WTC11 (cell line): ENCODE results near the gene HDGFL2. TPM values are rescaled to one million over a fixed set of nuclear protein-coding genes. Genes with fewer than 3 reads are reported as not detected.

ENCODE experiments used
- ATAC-seq: fragments of 200-7000 bp; cut with Tn5 transposase; 2 replicates; pipeline ENCODE4 v1.10.0; 2021; ENCODE audit warnings: mild to moderate bottlenecking, moderate library complexity
- CTCF ChIA-PET: fragments of 300-600 bp; sonication (Branson Sonifier 250); formaldehyde crosslinking; loops from one replicate; lab custom pipeline; 2021; ENCODE audit warnings: antibody characterized with exemption; lab: Charles Lee
- POLR2A ChIA-PET: fragments of 350-600 bp; sonication (Branson Sonifier 250); formaldehyde crosslinking; loops from one replicate; lab custom pipeline; 2021; ENCODE audit warnings: antibody characterized with exemption; lab: Charles Lee
- DNase-seq: peaks from one replicate; pipeline ENCODE4 v3.0.0; 2021; ENCODE audit warnings: low spot score
- H3K27ac Mint-ChIP-seq: 2 replicates; pipeline ENCODE4 v1.8.0; 2021; ENCODE audit warnings: mixed read lengths
- H3K27me3 Mint-ChIP-seq: 2 replicates; pipeline ENCODE4 v1.8.0; 2021; ENCODE audit warnings: low read depth, mild to moderate bottlenecking, moderate library complexity, mixed read lengths
- H3K36me3 Mint-ChIP-seq: 2 replicates; pipeline ENCODE4 v1.8.0; 2021; ENCODE audit warnings: mixed read lengths
- H3K4me1 Mint-ChIP-seq: 2 replicates; pipeline ENCODE4 v1.8.0; 2022; ENCODE audit warnings: mixed read lengths
- H3K4me3 Mint-ChIP-seq: 2 replicates; pipeline ENCODE4 v1.8.0; 2021; ENCODE audit warnings: mild to moderate bottlenecking, moderate library complexity, mixed read lengths
- H3K9me3 Mint-ChIP-seq: 2 replicates; pipeline ENCODE4 v1.8.0; 2021; ENCODE audit warnings: mixed read lengths
- AR ChIP-seq: fragments of 250-450 bp; sonication (Bioruptor Pico); IDR thresholded peaks from 2 replicates; pipeline ENCODE4 v1.9.0; 2021; ENCODE audit warnings: mild to moderate bottlenecking
- ATF6 ChIP-seq: sonication (generic); formaldehyde crosslinking; IDR thresholded peaks from 2 replicates; pipeline ENCODE4 v1.8.1; 2023; ENCODE audit warnings: mild to moderate bottlenecking, missing genetic modification reagents
- GTF2I ChIP-seq: fragments of 250-450 bp; sonication (Bioruptor Pico); conservative IDR thresholded peaks from 2 replicates; pipeline ENCODE4 v1.4.0; 2021; ENCODE audit warnings: mild to moderate bottlenecking
- IRF2 ChIP-seq: sonication (generic); formaldehyde crosslinking; IDR thresholded peaks from 2 replicates; pipeline ENCODE4 v1.8.0; 2022; ENCODE audit warnings: low read depth, missing genetic modification reagents, borderline replicate concordance
- KAT7 ChIP-seq: sonication (generic); formaldehyde crosslinking; IDR thresholded peaks from 2 replicates; pipeline ENCODE4 v1.8.1; 2023; ENCODE audit warnings: missing genetic modification reagents, mild to moderate bottlenecking, borderline replicate concordance
- MLX ChIP-seq: sonication (generic); formaldehyde crosslinking; IDR thresholded peaks from 2 replicates; pipeline ENCODE4 v1.8.1; 2023; ENCODE audit warnings: mild to moderate bottlenecking, missing genetic modification reagents, moderate library complexity
- SOX15 ChIP-seq: fragments of 250-450 bp; sonication (Bioruptor Pico); IDR thresholded peaks from 2 replicates; pipeline ENCODE4 v1.9.0; 2021; ENCODE audit warnings: mild to moderate bottlenecking
- USF2 ChIP-seq: sonication (generic); formaldehyde crosslinking; IDR thresholded peaks from 2 replicates; pipeline ENCODE4 v1.8.1; 2023; ENCODE audit warnings: mild to moderate bottlenecking, missing genetic modification reagents, moderate library complexity
- ZNF317 ChIP-seq: sonication (generic); formaldehyde crosslinking; IDR thresholded peaks from 2 replicates; pipeline ENCODE4 v1.8.1; 2023; ENCODE audit warnings: low read depth, mild to moderate bottlenecking, moderate library complexity, missing genetic modification reagents, borderline replicate concordance
- ZNF416 ChIP-seq: fragments of 250-450 bp; sonication (Bioruptor Pico); IDR thresholded peaks from 2 replicates; pipeline ENCODE4 v1.9.0; 2021; ENCODE audit warnings: mild to moderate bottlenecking, inconsistent platforms
- ZNF512 ChIP-seq: sonication (generic); formaldehyde crosslinking; IDR thresholded peaks from 2 replicates; pipeline ENCODE4 v1.8.1; 2022; ENCODE audit warnings: missing genetic modification reagents, borderline replicate concordance
- total RNA-seq: library from RNA; stranded (reverse); gene quantifications from 3 replicates; pipeline ENCODE4 v1.2.3, GENCODE V29; 2021
- TF ChIP-seq, protein P1 (sequence below): sonication (generic); formaldehyde crosslinking; IDR thresholded peaks from 2 replicates; pipeline ENCODE4 v1.8.0; 2022; ENCODE audit warnings: mild to moderate bottlenecking, missing genetic modification reagents

The HDGFL2 gene
- total RNA-seq, 1 experiment from 2014 or later, result 115 TPM

DNA sequence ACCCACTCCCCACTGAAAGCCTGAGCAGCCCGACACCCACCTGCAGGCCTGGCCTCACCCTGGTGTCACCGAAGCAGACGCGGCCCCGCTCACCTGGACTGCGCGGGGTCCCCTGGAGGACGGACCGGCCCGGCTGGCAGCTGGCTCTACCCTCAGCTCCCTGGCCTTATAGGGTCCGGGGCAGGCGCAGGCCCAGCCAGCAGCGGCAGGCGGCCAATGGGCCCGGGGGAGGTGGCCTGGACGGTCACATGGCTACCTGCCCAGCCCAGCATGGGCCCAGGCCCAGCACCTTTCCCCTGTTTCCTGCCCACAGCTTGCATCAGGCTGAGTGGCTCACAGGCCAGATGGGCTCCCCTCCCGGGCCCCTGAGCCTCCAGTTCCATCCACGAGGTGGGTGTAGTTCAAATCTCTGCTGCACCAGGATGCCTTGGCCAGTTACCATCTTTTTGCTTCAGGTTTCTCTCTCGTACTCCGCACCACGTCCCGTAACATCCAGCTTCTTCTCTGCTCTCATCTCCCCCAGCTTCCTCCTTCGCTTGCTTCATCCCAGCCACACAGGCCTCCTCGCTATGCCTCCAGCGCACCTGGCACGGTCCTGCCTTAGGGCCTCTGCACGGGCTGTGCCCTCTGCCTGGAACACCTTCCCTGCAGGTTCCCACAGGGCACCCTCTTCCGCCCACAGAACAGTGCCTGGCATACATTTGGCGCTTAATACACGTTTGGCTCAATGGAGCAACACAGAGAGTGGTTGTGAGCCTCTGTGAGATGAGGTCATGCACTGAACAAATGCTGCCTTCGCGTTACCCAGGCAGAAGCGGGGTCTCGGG, 46.5 kb downstream of the HDGFL2 start, which contains the start of gene PLIN4 (continued):
- TF ChIP-seq AR (CRISPR knock-in tag) (no peak), KAT7 (CRISPR knock-in tag) (no peak), ATF6 (CRISPR knock-in tag) (no peak), ZNF512 (CRISPR knock-in tag) (no peak)

GRCh38 chr19:4519172-4519496, 47.0 kb downstream of the HDGFL2 start:
- Mint-ChIP-seq H3K27me3 (peaks cover 72% of the 10 kb centered on the region), H3K9me3 (no peaks in the 10 kb centered on the region), H3K4me3 (no peak overlapping the region)
- POLR2A ChIA-PET, result no interaction called here
- no peak for DNase-seq
- TF ChIP-seq GTF2I (no peak), USF2 (CRISPR knock-in tag) (no peak), ZNF416 (no peak), ZNF317 (CRISPR knock-in tag) (no peak), SOX15 (CRISPR knock-in tag) (no peak), MLX (CRISPR knock-in tag) (no peak), IRF2 (CRISPR knock-in tag) (no peak)
- TF ChIP-seq, protein P1, sequence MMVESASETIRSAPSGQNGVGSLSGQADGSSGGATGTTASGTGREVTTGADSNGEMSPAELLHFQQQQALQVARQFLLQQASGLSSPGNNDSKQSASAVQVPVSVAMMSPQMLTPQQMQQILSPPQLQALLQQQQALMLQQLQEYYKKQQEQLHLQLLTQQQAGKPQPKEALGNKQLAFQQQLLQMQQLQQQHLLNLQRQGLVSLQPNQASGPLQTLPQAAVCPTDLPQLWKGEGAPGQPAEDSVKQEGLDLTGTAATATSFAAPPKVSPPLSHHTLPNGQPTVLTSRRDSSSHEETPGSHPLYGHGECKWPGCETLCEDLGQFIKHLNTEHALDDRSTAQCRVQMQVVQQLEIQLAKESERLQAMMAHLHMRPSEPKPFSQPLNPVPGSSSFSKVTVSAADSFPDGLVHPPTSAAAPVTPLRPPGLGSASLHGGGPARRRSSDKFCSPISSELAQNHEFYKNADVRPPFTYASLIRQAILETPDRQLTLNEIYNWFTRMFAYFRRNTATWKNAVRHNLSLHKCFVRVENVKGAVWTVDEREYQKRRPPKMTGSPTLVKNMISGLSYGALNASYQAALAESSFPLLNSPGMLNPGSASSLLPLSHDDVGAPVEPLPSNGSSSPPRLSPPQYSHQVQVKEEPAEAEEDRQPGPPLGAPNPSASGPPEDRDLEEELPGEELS (CRISPR knock-in tag), result no peak
- TF ChIP-seq, all 79 proteins: peak for 0
- Mint-ChIP-seq H3K36me3 (no peaks in the 10 kb centered on the region), H3K27ac (no peak overlapping the region), H3K4me1 (no peaks in the 10 kb centered on the region)
- CTCF ChIA-PET, result no interaction called here
- ATAC-seq, result no peak
